ENCODE results near the gene STK25.

DNA sequence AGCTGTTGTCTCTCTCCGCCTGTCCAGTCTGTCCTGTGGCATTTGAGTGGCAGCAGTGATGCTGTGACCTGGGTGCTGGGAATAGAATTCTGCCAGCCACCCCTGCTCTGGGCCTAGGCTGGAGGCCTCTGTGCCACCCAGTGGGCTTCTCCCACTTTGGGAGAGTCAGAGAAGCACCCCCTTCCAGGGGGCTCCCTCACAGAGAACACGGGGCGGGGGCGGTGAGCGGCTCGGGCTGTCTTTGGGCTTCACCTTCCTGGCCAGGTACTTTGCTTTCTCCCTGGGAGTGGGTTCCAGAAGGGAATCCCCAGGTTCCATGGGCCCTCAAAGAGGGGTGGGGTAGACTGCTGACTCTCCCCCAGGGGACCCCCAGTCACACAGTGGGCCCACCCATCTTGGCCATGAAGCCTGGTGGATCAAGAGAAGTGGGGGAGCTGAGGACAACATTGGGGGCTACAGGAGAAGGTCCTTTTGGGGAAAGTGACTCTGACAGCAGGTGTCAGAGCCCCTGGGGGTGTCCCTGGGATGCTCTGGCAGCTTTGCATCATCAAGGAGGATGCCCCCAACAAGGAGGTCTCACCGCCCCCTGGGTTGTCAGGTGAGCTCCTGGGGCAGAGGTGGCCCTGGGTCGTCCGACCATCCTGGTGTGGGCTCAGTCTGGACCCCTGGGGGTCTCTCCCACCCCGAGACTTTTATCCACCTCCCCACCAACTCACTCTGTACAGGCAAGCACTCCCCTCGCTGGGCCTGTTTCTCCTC is 31.4 kb upstream of the STK25 start:
- TF ChIP-seq GLI4 (tag by site-specific recombination; IDR thresholded peaks at IDR 0.05) (no peak), ZNF398 (tag by site-specific recombination; IDR thresholded peaks at IDR 0.05) (no peak), BCL11A (tag by site-specific recombination; IDR thresholded peaks at IDR 0.05; ENCODE audit: low read depth) (no peak), ZNF324 (tag by site-specific recombination; IDR thresholded peaks at IDR 0.05) (no peak), CTCF (tag by site-specific recombination; IDR thresholded peaks at IDR 0.05) (no peak), ZSCAN30 (tag by site-specific recombination; IDR thresholded peaks at IDR 0.05) (no peak), PRDM10 (tag by site-specific recombination; IDR thresholded peaks at IDR 0.05) (no peak), ZFP69B (tag by site-specific recombination; IDR thresholded peaks at IDR 0.05) (no peak), ZNF274 (IDR thresholded peaks at IDR 0.05; ENCODE audit: low read length) (no peak), ZNF274 (tag by site-specific recombination; IDR thresholded peaks at IDR 0.05; ENCODE audit: borderline replicate concordance) (no peak), ZSCAN16 (tag by site-specific recombination; IDR thresholded peaks at IDR 0.05) (no peak), ZNF623 (tag by site-specific recombination; IDR thresholded peaks at IDR 0.05) (no peak), ZNF830 (tag by site-specific recombination; IDR thresholded peaks at IDR 0.05; ENCODE audit: low read depth) (no peak), KLF8 (tag by site-specific recombination; IDR thresholded peaks at IDR 0.05) (no peak)
